Body of pancreas (tissue), 4 donors: ENCODE results near the gene MICAL2.

Source experiments
- CTCF ChIP-seq, 7 experiments: fragments of 450-650 bp in 4 of 7; fragments of 200-600 bp in 3 of 7; sonication (generic) in 3 of 7; IDR thresholded peaks; one replicate each; pipeline ENCODE4 v1.5.1; 2016 to 2019; ENCODE audit warnings: antibody characterized with exemption in 7 of 7
- POLR2A ChIP-seq, 3 donors: fragments of 450-650 bp; IDR thresholded peaks; one replicate each; pipeline ENCODE4 v1.6.1; 2016; ENCODE audit warnings: antibody characterized with exemption in 3 of 3, mild to moderate bottlenecking in 2 of 3

GRCh38 chr11:12117200-12117599 lies 6.8 kb downstream of the MICAL2 start:
- TF ChIP-seq POLR2A (IDR thresholded peaks at IDR 0.05), result no peak
- no peak for TF ChIP-seq CTCF (IDR thresholded peaks at IDR 0.05)
